LNCaP clone FGC (cell line): Measurements from ENCODE around the gene PIP4K2A.

Experiments used
- DNase-seq: peaks from one replicate; pipeline ENCODE4 v3.0.0-alpha.2; 2011; ENCODE audit warnings: low read depth
- H3K4me3 ChIP-seq: 2 replicates; pipeline ENCODE4 v1.5.1; 2011; ENCODE audit warnings: mild to moderate bottlenecking, low read depth, low read length, control low read depth
- TF ChIP-seq, protein P1 (sequence below): IDR thresholded peaks from 2 replicates; pipeline ENCODE4 v1.5.1; 2012; ENCODE audit warnings: mild to moderate bottlenecking; ENCODE audit not compliant: control insufficient read depth, insufficient read depth; ENCODE audit errors: extremely low read depth

The PIP4K2A gene

DNA sequence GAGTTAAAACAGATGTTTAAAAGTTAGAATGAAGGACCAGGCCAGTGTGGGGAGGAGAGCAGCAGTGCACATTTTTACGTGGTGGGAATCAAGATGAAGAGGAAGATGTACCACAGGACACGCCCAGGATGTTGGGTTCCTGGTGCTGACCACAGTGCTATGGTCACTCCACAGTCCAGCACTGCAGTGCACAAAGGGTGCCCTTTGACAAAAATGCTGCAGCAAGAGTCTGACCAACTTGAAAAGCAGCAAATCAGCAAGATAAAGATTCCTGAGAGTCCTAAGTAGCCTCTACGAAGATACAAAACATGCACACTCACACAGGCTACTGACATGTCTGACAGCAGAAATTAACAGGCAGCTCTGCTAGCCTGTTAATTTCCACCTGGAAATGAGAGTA, 107.1 kb downstream of the PIP4K2A start:
- DNase-seq: no peak
- no peak overlapping the region for H3K4me3 ChIP-seq
- TF ChIP-seq, protein P1, sequence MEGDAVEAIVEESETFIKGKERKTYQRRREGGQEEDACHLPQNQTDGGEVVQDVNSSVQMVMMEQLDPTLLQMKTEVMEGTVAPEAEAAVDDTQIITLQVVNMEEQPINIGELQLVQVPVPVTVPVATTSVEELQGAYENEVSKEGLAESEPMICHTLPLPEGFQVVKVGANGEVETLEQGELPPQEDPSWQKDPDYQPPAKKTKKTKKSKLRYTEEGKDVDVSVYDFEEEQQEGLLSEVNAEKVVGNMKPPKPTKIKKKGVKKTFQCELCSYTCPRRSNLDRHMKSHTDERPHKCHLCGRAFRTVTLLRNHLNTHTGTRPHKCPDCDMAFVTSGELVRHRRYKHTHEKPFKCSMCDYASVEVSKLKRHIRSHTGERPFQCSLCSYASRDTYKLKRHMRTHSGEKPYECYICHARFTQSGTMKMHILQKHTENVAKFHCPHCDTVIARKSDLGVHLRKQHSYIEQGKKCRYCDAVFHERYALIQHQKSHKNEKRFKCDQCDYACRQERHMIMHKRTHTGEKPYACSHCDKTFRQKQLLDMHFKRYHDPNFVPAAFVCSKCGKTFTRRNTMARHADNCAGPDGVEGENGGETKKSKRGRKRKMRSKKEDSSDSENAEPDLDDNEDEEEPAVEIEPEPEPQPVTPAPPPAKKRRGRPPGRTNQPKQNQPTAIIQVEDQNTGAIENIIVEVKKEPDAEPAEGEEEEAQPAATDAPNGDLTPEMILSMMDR: no peak

DNA sequence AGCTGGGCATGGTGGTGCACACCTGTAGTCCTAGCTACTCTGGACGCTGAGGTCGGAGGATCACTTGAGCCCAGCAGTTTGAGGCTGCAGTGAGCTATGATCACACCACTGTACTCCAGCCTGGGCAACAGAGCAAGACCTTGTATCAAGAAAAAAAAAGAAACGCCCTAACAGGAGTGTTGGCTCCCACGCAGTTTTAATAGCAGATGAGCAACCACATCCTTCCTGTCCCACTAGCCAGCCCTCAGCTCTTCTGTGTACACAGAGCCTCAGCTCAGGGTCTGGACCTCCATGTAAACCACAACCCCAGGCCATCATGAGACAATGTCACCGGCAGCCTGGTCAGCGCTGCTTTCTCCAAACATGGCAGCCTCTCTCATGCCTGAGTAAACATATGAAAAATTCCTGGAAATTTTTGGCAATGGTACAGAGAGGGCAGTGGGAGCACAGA, 108.2 kb downstream of the PIP4K2A start:
- H3K4me3 ChIP-seq: no peak overlapping the region
- TF ChIP-seq, protein P1: no peak
- no peak for DNase-seq

DNA sequence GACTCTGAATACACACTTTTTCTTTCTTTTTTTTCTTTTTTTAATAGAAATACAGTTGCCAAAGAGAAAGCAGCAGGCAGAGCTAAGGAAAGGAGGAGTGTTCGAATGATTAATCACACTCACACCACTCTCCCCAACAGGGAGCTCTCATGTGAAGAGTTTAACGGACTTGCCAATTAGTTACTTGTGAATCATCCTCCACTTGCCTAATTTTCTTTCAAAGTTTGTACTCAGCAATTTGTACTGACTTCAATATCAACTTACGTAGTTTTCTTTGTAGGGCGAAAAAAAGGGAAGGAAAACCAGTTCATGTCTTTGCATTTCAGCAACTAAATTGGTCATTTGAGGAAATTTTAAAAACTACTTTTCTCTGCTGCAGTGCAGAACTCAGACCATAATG, 109.2 kb downstream of the PIP4K2A start:
- no peak overlapping the region for H3K4me3 ChIP-seq
- DNase-seq: no peak
- TF ChIP-seq, protein P1: no peak

DNA sequence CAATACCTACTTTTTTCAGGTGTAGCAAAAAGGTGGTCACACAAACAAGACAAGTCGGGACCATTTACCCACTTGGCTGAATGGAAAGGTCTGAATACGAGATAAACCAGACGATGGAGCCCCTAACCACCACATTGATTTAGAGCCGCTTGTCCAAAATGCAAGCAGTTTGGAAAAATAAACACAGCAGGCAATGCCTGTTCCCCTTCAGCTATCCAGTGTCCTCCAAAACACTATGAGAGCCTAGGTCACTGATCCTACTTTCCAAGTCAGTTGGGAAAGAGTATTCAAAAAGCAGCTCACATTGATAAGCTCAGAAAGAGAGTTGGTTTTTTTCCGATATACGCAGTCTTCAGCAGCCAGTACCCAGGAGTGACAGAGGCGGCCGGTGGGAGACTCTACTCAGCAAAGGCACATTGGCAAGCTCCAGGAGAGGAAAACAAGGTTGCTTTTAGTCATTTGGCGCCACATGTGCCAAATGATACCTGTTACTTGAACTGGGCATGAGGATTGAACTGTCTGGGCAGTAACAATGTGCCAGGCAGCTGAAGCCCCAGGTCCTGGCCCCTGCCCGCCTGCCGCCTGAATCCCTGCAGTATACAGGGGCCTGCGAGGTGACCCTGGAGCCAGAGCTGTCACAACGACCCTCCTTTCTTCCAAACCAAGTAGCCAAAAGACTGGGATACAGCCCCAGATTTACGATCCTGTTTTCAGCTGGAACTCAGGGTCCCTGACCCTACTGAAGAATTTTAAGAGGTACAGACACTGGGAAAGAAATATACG, 109.8 kb downstream of the PIP4K2A start:
- no peak for DNase-seq
- TF ChIP-seq, protein P1: no peak
- no peak overlapping the region for H3K4me3 ChIP-seq

DNA sequence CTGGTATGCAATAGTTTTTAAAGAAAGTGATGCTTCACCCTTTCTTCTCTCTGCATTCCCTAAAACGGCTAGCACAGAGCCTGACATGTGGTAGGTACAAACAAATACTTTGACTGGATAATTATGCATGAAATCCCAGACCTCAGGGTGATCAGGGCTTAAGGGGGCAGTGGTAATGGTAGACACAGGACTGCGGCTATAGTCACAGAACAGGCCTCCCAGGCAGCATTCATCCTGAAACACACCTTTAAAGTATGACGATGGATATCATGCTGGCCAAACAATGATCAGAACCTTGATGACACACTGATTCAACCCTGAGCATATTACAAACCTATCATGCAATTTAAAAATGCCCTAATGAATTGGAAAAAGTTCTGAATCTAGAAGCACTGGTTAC, 110.8 kb downstream of the PIP4K2A start:
- H3K4me3 ChIP-seq: no peak overlapping the region
- TF ChIP-seq, protein P1: no peak
- no peak for DNase-seq

DNA sequence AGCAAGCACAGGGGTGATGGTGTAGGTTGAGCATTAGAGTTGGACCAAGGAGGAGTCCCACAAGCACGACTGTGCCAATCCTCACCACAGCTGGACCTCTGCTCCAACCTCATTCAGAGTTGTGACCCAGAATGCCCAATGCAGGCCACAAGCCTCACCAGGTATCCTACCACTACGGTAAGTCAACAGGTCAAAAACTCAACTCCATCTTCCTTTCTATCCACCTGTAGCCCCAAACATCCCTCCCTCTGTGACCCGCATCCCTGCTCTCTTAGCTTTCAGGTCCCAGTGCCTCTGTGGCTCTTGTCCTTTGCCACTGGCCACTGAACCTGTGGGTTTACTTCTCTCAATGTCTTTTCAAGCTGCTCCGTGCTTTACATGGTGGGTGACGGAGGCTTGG, 112.8 kb downstream of the PIP4K2A start:
- TF ChIP-seq, protein P1: no peak
- no peak for DNase-seq
- H3K4me3 ChIP-seq: no peak overlapping the region
